HepG2 (cell line): ENCODE results near the gene NOTUM. TPM values are rescaled to one million over a fixed set of nuclear protein-coding genes. Genes with fewer than 3 reads are reported as not detected.

Source experiments
- ATF2 ChIP-seq: sonication (generic); formaldehyde crosslinking; IDR thresholded peaks from 2 replicates; pipeline ENCODE4 v1.4.0; 2020; ENCODE audit warnings: missing genetic modification reagents
- CC2D1A ChIP-seq: sonication (generic); formaldehyde crosslinking; IDR thresholded peaks from 2 replicates; pipeline ENCODE4 v1.8.1; 2023; ENCODE audit warnings: mild to moderate bottlenecking, missing genetic modification reagents
- DRAP1 ChIP-seq: IDR thresholded peaks from 2 replicates; pipeline ENCODE4 v1.6.1; 2016; ENCODE audit warnings: missing genetic modification reagents, missing compliant biosample characterization
- GTF2F1 ChIP-seq: fragments of 150-350 bp; IDR thresholded peaks from 2 replicates; pipeline ENCODE4 v1.6.1; 2014; ENCODE audit warnings: low read length
- HNRNPLL ChIP-seq: fragments of 200-400 bp; formaldehyde crosslinking; IDR thresholded peaks from 2 replicates; pipeline ENCODE4 v1.6.1; 2017; ENCODE audit warnings: mild to moderate bottlenecking, low read depth, low read length; ENCODE audit not compliant: poor library complexity, severe bottlenecking
- HOXA5 ChIP-seq: sonication (generic); formaldehyde crosslinking; IDR thresholded peaks from 2 replicates; pipeline ENCODE4 v1.4.0; 2020; ENCODE audit warnings: missing genetic modification reagents
- MED13 ChIP-seq: sonication (generic); formaldehyde crosslinking; IDR thresholded peaks from 2 replicates; pipeline ENCODE4 v1.5.0; 2020; ENCODE audit warnings: missing genetic modification reagents
- MTF2 ChIP-seq: sonication (generic); formaldehyde crosslinking; IDR thresholded peaks from 2 replicates; pipeline ENCODE4 v1.5.0; 2020; ENCODE audit warnings: missing genetic modification reagents, borderline replicate concordance
- NFIC ChIP-seq: IDR thresholded peaks from 2 replicates; pipeline ENCODE4 v1.6.1; 2012; ENCODE audit warnings: mild to moderate bottlenecking, low read length, inconsistent platforms
- NFKBIZ ChIP-seq: IDR thresholded peaks from 2 replicates; pipeline ENCODE4 v1.6.1; 2018; ENCODE audit warnings: missing genetic modification reagents, missing compliant biosample characterization
- NR2F2 ChIP-seq: IDR thresholded peaks from 2 replicates; pipeline ENCODE4 v1.6.1; 2012; ENCODE audit warnings: low read depth, inconsistent platforms, borderline replicate concordance
- SRSF4 ChIP-seq: fragments of 200-400 bp; formaldehyde crosslinking; IDR thresholded peaks from one replicate; pipeline ENCODE4 v1.6.1; 2018; ENCODE audit warnings: mild to moderate bottlenecking, low read depth, low read length, moderate library complexity; ENCODE audit not compliant: poor library complexity, severe bottlenecking
- THAP9 ChIP-seq: sonication (generic); formaldehyde crosslinking; IDR thresholded peaks from 2 replicates; pipeline ENCODE4; 2020; ENCODE audit warnings: missing genetic modification reagents, mild to moderate bottlenecking, borderline replicate concordance
- ZFP1 ChIP-seq: IDR thresholded peaks from 2 replicates; pipeline ENCODE4 v1.6.1; 2016
- ZNF121 ChIP-seq: sonication (generic); formaldehyde crosslinking; IDR thresholded peaks from 2 replicates; pipeline ENCODE4 v1.5.0; 2020; ENCODE audit warnings: mild to moderate bottlenecking, missing genetic modification reagents
- ZNF235 ChIP-seq: sonication (generic); formaldehyde crosslinking; IDR thresholded peaks from 2 replicates; pipeline ENCODE4 v1.8.1; 2023; ENCODE audit warnings: mild to moderate bottlenecking, missing genetic modification reagents, borderline replicate concordance
- ZNF335 ChIP-seq: sonication (generic); formaldehyde crosslinking; IDR thresholded peaks from 2 replicates; pipeline ENCODE4 v1.4.0; 2020; ENCODE audit warnings: missing genetic modification reagents
- ZNF530 ChIP-seq: sonication (generic); formaldehyde crosslinking; IDR thresholded peaks from 2 replicates; pipeline ENCODE4 v1.5.0; 2020; ENCODE audit warnings: low read depth, mild to moderate bottlenecking, missing genetic modification reagents
- ZNF552 ChIP-seq: sonication (generic); formaldehyde crosslinking; IDR thresholded peaks from 2 replicates; pipeline ENCODE4 v1.9.0; 2022; ENCODE audit warnings: missing genetic modification reagents, mild to moderate bottlenecking, borderline replicate concordance
- polyA plus RNA-seq, 8 experiments: library from polyadenylated mRNA; depleted of rRNA in 3 of 8; stranded (reverse) in 7 of 8; unstranded in 1 of 8; fragments of >200 nt; fragmentation: Illumina TruSeq in 4 of 8; extraction: Trizol in 4 of 8; gene quantifications; 2 replicates each; pipeline versions ENCODE4 v1.2.1 to v1.2.3, GENCODE V29; 2011 to 2016; ENCODE audit warnings: low read depth in 4 of 8, missing spikeins in 1 of 8, mixed read lengths in 1 of 8; ENCODE audit not compliant: insufficient read depth in 1 of 8
- total RNA-seq, 5 experiments: library from RNA; depleted of rRNA; stranded (reverse); fragments of >200 nt; fragmentation: Illumina TruSeq; extraction: Trizol; gene quantifications; 2 replicates each; pipeline ENCODE4 v1.2.3, GENCODE V29; 2016; ENCODE audit warnings: low read depth in 1 of 5
- TF ChIP-seq, protein P1 (sequence below): sonication (generic); formaldehyde crosslinking; IDR thresholded peaks from 2 replicates; pipeline ENCODE4 v1.9.0; 2022; ENCODE audit warnings: missing genetic modification reagents, mild to moderate bottlenecking, borderline replicate concordance
- TF ChIP-seq, protein P2 (sequence below): sonication (generic); formaldehyde crosslinking; IDR thresholded peaks from 2 replicates; pipeline ENCODE4 v1.4.0; 2020; ENCODE audit warnings: mild to moderate bottlenecking, missing genetic modification reagents

NOTUM gene
- total and polyA plus RNA-seq, 2 of the 13 experiments (the other 11 are each of a cell fraction or from before 2014, with no cell fraction given) = 150 to 160 TPM

DNA sequence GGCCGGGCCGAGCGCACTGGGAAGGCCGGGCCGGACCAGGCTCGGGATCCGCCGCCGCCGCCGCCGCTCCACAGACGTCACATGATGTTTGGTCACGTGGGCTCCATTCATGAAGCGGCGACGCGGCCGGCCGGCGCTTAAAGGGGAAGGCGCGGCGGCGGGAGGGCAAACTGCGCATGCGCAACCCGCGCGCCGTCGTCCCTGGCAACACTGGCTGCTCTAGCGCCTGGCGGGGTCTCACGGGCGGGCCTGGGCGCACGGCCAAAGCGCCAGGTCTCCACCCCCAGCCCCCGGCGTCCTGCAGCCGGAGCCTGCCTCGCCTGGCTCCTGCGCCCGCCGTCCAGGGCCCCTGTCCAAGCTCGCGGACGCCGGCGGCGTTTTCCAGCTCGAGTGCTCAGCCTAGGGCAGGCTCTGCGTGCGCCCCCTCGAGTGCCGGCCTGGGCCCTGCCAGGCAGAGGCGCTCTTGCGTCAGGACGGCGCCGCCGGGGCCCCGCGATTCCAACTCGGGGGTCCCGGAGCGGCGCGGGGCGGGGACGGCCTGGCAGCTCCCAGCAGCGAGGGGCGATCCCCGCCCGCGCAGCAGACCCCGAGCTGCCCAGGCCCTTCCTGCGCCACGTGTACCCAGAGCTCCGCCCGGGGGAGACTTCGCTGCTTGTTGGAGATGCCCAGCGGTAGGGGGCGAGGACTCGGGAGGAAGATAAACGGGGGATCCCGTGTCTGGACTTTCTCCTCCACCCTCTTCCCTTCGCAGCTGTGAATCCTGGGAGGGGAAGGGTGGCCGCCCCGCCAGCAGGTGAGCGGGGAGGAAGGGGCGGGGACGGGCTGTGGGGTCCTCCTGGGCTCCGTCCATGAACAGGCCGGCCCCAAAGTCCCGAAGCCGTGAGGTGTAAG is 33.1 kb downstream of the NOTUM start, which contains the start of gene MAFG (continued):
- TF ChIP-seq, protein P1, sequence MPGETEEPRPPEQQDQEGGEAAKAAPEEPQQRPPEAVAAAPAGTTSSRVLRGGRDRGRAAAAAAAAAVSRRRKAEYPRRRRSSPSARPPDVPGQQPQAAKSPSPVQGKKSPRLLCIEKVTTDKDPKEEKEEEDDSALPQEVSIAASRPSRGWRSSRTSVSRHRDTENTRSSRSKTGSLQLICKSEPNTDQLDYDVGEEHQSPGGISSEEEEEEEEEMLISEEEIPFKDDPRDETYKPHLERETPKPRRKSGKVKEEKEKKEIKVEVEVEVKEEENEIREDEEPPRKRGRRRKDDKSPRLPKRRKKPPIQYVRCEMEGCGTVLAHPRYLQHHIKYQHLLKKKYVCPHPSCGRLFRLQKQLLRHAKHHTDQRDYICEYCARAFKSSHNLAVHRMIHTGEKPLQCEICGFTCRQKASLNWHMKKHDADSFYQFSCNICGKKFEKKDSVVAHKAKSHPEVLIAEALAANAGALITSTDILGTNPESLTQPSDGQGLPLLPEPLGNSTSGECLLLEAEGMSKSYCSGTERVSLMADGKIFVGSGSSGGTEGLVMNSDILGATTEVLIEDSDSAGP (CRISPR knock-in tag) = peak; percentile 99
- TF ChIP-seq ZFP1 (CRISPR knock-in tag) (no peak), HOXA5 (CRISPR knock-in tag) (peak; percentile 80), MTF2 (CRISPR knock-in tag) (no peak), HNRNPLL (peak; percentile 40), SRSF4 (no peak), THAP9 (CRISPR knock-in tag) (no peak), ZNF235 (peak; percentile 94), MED13 (CRISPR knock-in tag) (peak; percentile 85), GTF2F1 (no peak), NR2F2 (no peak), ZNF121 (CRISPR knock-in tag) (no peak), DRAP1 (CRISPR knock-in tag) (peak; percentile 74), ZNF552 (CRISPR knock-in tag) (no peak), CC2D1A (CRISPR knock-in tag) (no peak), NFKBIZ (CRISPR knock-in tag) (no peak), ZNF335 (CRISPR knock-in tag) (no peak), ATF2 (0 out of 2 replicates have a peak, but pooled peaks have one; percentile 38), ZNF530 (CRISPR knock-in tag) (no peak), NFIC (no peak)
- TF ChIP-seq, protein P2, sequence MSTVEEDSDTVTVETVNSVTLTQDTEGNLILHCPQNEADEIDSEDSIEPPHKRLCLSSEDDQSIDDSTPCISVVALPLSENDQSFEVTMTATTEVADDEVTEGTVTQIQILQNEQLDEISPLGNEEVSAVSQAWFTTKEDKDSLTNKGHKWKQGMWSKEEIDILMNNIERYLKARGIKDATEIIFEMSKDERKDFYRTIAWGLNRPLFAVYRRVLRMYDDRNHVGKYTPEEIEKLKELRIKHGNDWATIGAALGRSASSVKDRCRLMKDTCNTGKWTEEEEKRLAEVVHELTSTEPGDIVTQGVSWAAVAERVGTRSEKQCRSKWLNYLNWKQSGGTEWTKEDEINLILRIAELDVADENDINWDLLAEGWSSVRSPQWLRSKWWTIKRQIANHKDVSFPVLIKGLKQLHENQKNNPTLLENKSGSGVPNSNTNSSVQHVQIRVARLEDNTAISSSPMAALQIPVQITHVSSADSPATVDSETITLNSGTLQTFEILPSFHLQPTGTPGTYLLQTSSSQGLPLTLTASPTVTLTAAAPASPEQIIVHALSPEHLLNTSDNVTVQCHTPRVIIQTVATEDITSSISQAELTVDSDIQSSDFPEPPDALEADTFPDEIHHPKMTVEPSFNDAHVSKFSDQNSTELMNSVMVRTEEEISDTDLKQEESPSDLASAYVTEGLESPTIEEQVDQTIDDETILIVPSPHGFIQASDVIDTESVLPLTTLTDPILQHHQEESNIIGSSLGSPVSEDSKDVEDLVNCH = no peak
